SK-N-SH (cell line): ENCODE measurements around the gene LRRIQ4. TPM values are rescaled to one million over a fixed set of nuclear protein-coding genes. Genes with fewer than 3 reads are reported as not detected.

Experiments
- CTCF ChIA-PET: fragments of 300-600, 350-600 bp; formaldehyde crosslinking; extraction: SDS; loops from one replicate; lab custom pipeline; 2021; lab: Yijun Ruan, JAX
- POLR2A ChIA-PET: fragments of 350-600 bp; sonication (Branson Sonifier 250); formaldehyde crosslinking; extraction: SDS; loops from one replicate; lab custom pipeline; 2020; ENCODE audit warnings: antibody characterized with exemption, inconsistent platforms; lab: Yijun Ruan, JAX
- DNase-seq: peaks from one replicate; pipeline ENCODE4 v3.0.0; 2012
- H2AFZ ChIP-seq: fragments of 200-600 bp; sonication (generic); 2 replicates; pipeline ENCODE4 v1.8.1; 2016; ENCODE audit warnings: antibody characterized with exemption, mild to moderate bottlenecking, low read depth
- H3F3A ChIP-seq: fragments of 200-600 bp; sonication (generic); replicated peaks from 2 replicates; pipeline ENCODE3; 2016; ENCODE audit warnings: antibody characterized with exemption, mild to moderate bottlenecking; ENCODE audit not compliant: insufficient read depth
- H3K27ac ChIP-seq, 2 experiments: fragments of 200-500 bp in 1 of 2; fragments of 200-600 bp in 1 of 2; sonication (Bioruptor generic) in 1 of 2; sonication (generic), shearing (Covaris generic) in 1 of 2; 2 replicates each; pipeline versions ENCODE4 v1.5.1 to v1.6.1; 2014 to 2016; ENCODE audit warnings: low read depth in 2 of 2, inconsistent platforms in 1 of 2, low read length in 1 of 2, mild to moderate bottlenecking in 1 of 2, mixed read lengths in 1 of 2
- H3K27me3 ChIP-seq: fragments of 200-600 bp; sonication (generic), shearing (Covaris generic); 2 replicates; pipeline ENCODE4 v1.6.1; 2016; ENCODE audit warnings: mixed run types; ENCODE audit not compliant: insufficient read depth
- H3K36me3 ChIP-seq, 2 experiments: fragments of 200-500 bp in 1 of 2; fragments of 200-600 bp in 1 of 2; sonication (Bioruptor generic) in 1 of 2; sonication (generic) in 1 of 2; replicated peaks in 1 of 2; 2 replicates each; pipeline versions ENCODE3 to v1.5.1; 2014 to 2016; ENCODE audit warnings: low read length in 1 of 2, mild to moderate bottlenecking in 1 of 2; ENCODE audit not compliant: insufficient read depth in 2 of 2, control insufficient read depth in 1 of 2
- H3K4me1 ChIP-seq, 2 experiments: fragments of 200-500 bp in 1 of 2; fragments of 200-600 bp in 1 of 2; sonication (Bioruptor generic) in 1 of 2; sonication (generic), shearing (Covaris generic) in 1 of 2; 2 replicates each; pipeline versions ENCODE4 v1.5.1 to v1.6.1; 2014 to 2016; ENCODE audit warnings: low read depth in 1 of 2, low read length in 1 of 2, mixed run types in 1 of 2; ENCODE audit not compliant: insufficient read depth in 2 of 2, control insufficient read depth in 1 of 2
- H3K4me2 ChIP-seq: fragments of 200-600 bp; sonication (generic), shearing (Covaris generic); 2 replicates; pipeline ENCODE4 v1.6.1; 2017; ENCODE audit warnings: mixed run types
- H3K4me3 ChIP-seq, 2 experiments: fragments of 200-500 bp in 1 of 2; fragments of 200-600 bp in 1 of 2; sonication (Bioruptor generic) in 1 of 2; sonication (generic), shearing (Covaris generic) in 1 of 2; 2 replicates each; pipeline versions ENCODE4 v1.5.1 to v1.8.1; 2014 to 2016; ENCODE audit warnings: low read depth in 2 of 2, inconsistent platforms in 1 of 2, low read length in 1 of 2, mild to moderate bottlenecking in 1 of 2, mixed read lengths in 1 of 2, moderate library complexity in 1 of 2
- H3K79me2 ChIP-seq: fragments of 200-600 bp; sonication (generic); 2 replicates; pipeline ENCODE4 v1.8.1; 2017; ENCODE audit warnings: mild to moderate bottlenecking; ENCODE audit not compliant: insufficient read depth
- H3K9ac ChIP-seq: fragments of 200-600 bp; sonication (generic); 2 replicates; pipeline ENCODE4 v1.6.1; 2017; ENCODE audit warnings: mixed run types
- H3K9me2 ChIP-seq: fragments of 200-600 bp; sonication (generic); 2 replicates; pipeline ENCODE4 v1.6.1; 2017; ENCODE audit warnings: mixed run types
- H3K9me3 ChIP-seq: fragments of 200-600 bp; sonication (generic); 2 replicates; pipeline ENCODE4 v1.6.1; 2017; ENCODE audit warnings: mixed run types, mild to moderate bottlenecking, moderate library complexity
- H4K20me1 ChIP-seq: fragments of 200-600 bp; sonication (generic); 2 replicates; pipeline ENCODE4 v1.6.1; 2017; ENCODE audit warnings: mild to moderate bottlenecking, mixed run types; ENCODE audit not compliant: insufficient read depth
- CTCF ChIP-seq: fragments of 200-600 bp; sonication (generic); IDR thresholded peaks from 2 replicates; pipeline ENCODE4 v1.6.1; 2017; ENCODE audit warnings: antibody characterized with exemption, mild to moderate bottlenecking, moderate library complexity
- ELF1 ChIP-seq: IDR thresholded peaks from 2 replicates; pipeline ENCODE4 v1.4.0; 2012
- EP300 ChIP-seq, 2 experiments: IDR thresholded peaks; 2 replicates each; pipeline versions ENCODE4 v1.4.0 to v1.6.1; 2012; ENCODE audit warnings: borderline replicate concordance in 1 of 2, low read depth in 1 of 2, low read length in 1 of 2
- FOXJ3 ChIP-seq: sonication (generic); formaldehyde crosslinking; IDR thresholded peaks from 2 replicates; pipeline ENCODE4 v1.5.1; 2020; ENCODE audit warnings: mild to moderate bottlenecking, missing genetic modification reagents
- GATA2 ChIP-seq: sonication (generic); formaldehyde crosslinking; IDR thresholded peaks from 2 replicates; pipeline ENCODE4 v1.5.0; 2020; ENCODE audit warnings: mild to moderate bottlenecking, missing genetic modification reagents
- IRF3 ChIP-seq: fragments of 150-350 bp; IDR thresholded peaks from 2 replicates; pipeline ENCODE4 v1.6.1; 2016; ENCODE audit warnings: mild to moderate bottlenecking, low read depth, low read length
- JUND ChIP-seq: IDR thresholded peaks from 2 replicates; pipeline ENCODE4 v1.4.0; 2012
- MEF2A ChIP-seq: IDR thresholded peaks from 2 replicates; pipeline ENCODE4 v1.4.0; 2012; ENCODE audit warnings: low read depth, borderline replicate concordance
- MXI1 ChIP-seq: IDR thresholded peaks from 2 replicates; pipeline ENCODE4 v1.6.1; 2012; ENCODE audit warnings: mild to moderate bottlenecking, low read depth, low read length, improper control_type of control experiment
- NRF1 ChIP-seq: IDR thresholded peaks from 2 replicates; pipeline ENCODE4 v1.6.1; 2012; ENCODE audit warnings: low read depth, mild to moderate bottlenecking, low read length
- PBX3 ChIP-seq: IDR thresholded peaks from 2 replicates; pipeline ENCODE4; 2012
- POLR2AphosphoS5 ChIP-seq: IDR thresholded peaks from 2 replicates; pipeline ENCODE4 v1.6.1; 2012; ENCODE audit warnings: low read depth, low read length
- RCOR1 ChIP-seq: fragments of 150-350 bp; IDR thresholded peaks from 2 replicates; pipeline ENCODE4 v1.6.1; 2017; ENCODE audit warnings: antibody characterized with exemption, low read length
- RXRA ChIP-seq: IDR thresholded peaks from 2 replicates; pipeline ENCODE4 v1.4.0; 2012; ENCODE audit warnings: low read depth, mild to moderate bottlenecking, borderline replicate concordance
- TAF1 ChIP-seq: IDR thresholded peaks from 2 replicates; pipeline ENCODE4 v1.6.1; 2012; ENCODE audit warnings: low read depth, mild to moderate bottlenecking, low read length, moderate library complexity, borderline replicate concordance
- TEAD4 ChIP-seq: IDR thresholded peaks from 2 replicates; pipeline ENCODE4 v1.4.0; 2012; ENCODE audit warnings: mild to moderate bottlenecking, borderline replicate concordance; ENCODE audit not compliant: insufficient read depth
- USF1 ChIP-seq: IDR thresholded peaks from 2 replicates; pipeline ENCODE4 v1.4.0; 2012; ENCODE audit warnings: low read depth, borderline replicate concordance
- USF2 ChIP-seq: fragments of 150-350 bp; IDR thresholded peaks from 2 replicates; pipeline ENCODE4 v1.6.1; 2017; ENCODE audit warnings: antibody characterized with exemption, low read length, low read depth, borderline replicate concordance
- YY1 ChIP-seq: IDR thresholded peaks from 2 replicates; pipeline ENCODE4 v1.4.0; 2012; ENCODE audit warnings: low read depth, mild to moderate bottlenecking
- WGBS: methylation state at CpG from one replicate; pipeline ENCODE4 v1.1.6; 2017; ENCODE audit warnings: low lambda C conversion rate; 5-methylcytosine and 5-hydroxymethylcytosine counted together
- polyA plus RNA-seq, 3 experiments: library from polyadenylated mRNA; depleted of rRNA; stranded (reverse); fragments of >200 nt; gene quantifications; 2 replicates each; pipeline ENCODE4 v1.2.3, GENCODE V29; 2012

The LRRIQ4 gene
- polyA plus RNA-seq, 1 of the 3 experiments (the other 2 are of a cell fraction), result not detected

- no peaks in the 10 kb centered on the region for H3K9me3 ChIP-seq
- TF ChIP-seq POLR2AphosphoS5 (no peak), ELF1 (no peak), MXI1 (no peak), TAF1 (no peak)
- TF ChIP-seq, all 33 proteins: peak for 0
Measured at GRCh38 chr3:169868369-169868768, 55.7 kb downstream of the LRRIQ4 start.

GRCh38 chr3:169869484-169870220 is 57.0 kb downstream of the LRRIQ4 start, which contains the start of gene LRRC31:
Gene LRRC31 (minus strand): TSS chr3:169869935. CDS start chr3:169869807, 128 bp downstream.
- Histone ChIP-seq H3K9ac (no peak within 1 kb of the TSS), H3K27ac (no peak within 1 kb of the TSS), H3K4me3 (no peak within 1 kb of the TSS), H3K27me3 (no peaks in the 10 kb centered on the region; the same call in 1 of the 2 replicates), H3K9me2 (no peaks in the 10 kb centered on the region), H4K20me1 (no peaks in the 10 kb centered on the region), H3K4me2 (no peak within 1 kb of the TSS), H3K79me2 (no peaks in the 10 kb centered on the region), H3K4me1 (no peaks in the 10 kb centered on the region), H3K36me3 (no peaks in the 10 kb centered on the region), H3K9me3 (no peaks in the 10 kb centered on the region), H3F3A (no peaks in the 10 kb centered on the region), H2AFZ (no peak within 1 kb of the TSS)
- DNase-seq, result no peak
- CTCF ChIA-PET, result no interaction called here
- 52% methylated on average over 2 of the region's 2 CpGs for WGBS
- POLR2A ChIA-PET, result no interaction called here
- TF ChIP-seq FOXJ3 (CRISPR knock-in tag) (no peak), ELF1 (no peak), TEAD4 (no peak), GATA2 (CRISPR knock-in tag) (no peak), MEF2A (no peak), PBX3 (no peak), POLR2AphosphoS5 (no peak), USF2 (no peak), CTCF (no peak), YY1 (no peak), RXRA (no peak), JUND (no peak), EP300 (IDR thresholded peaks at IDR 0.05; ENCODE audit: borderline replicate concordance in 1 of 2, low read depth in 1 of 2, low read length in 1 of 2) (no peak), NRF1 (no peak), IRF3 (no peak), USF1 (no peak), RCOR1 (no peak)

More at GRCh38 chr3:169868369-169868768, 55.7 kb downstream of the LRRIQ4 start:
- Histone ChIP-seq H3K9me2 (no peaks in the 10 kb centered on the region), H3K79me2 (no peaks in the 10 kb centered on the region), H3K27ac (no peak overlapping the region), H3K27me3 (no peaks in the 10 kb centered on the region; the same call in 1 of the 2 replicates), H3K36me3 (no peaks in the 10 kb centered on the region), H3K4me3 (no peak overlapping the region), H3F3A (no peaks in the 10 kb centered on the region), H3K4me1 (no peaks in the 10 kb centered on the region), H4K20me1 (no peaks in the 10 kb centered on the region), H3K4me2 (no peak overlapping the region), H3K9ac (no peak overlapping the region), H2AFZ (no peak overlapping the region)
- CTCF ChIA-PET, result no interaction called here
- 17% methylated on average over 2 of the region's 2 CpGs for WGBS
- no peak for DNase-seq
- POLR2A ChIA-PET, result no interaction called here
